Measurements from ENCODE around the gene ADAP1.

ADAP1 gene

GRCh38 chr7:985127-985416, 30.6 kb upstream of the ADAP1 start:
- Histone ChIP-seq H3K9ac (ENCODE audit: low read length) (no peak overlapping the region), H3K9me2 (replicated peaks; ENCODE audit: insufficient read depth, low read length) (no peaks in the 10 kb centered on the region), H2AFZ (ENCODE audit: low read depth, low read length, severe bottlenecking) (no peak overlapping the region), H3F3A (ENCODE audit: insufficient read depth) (no peaks in the 10 kb centered on the region), H3K9me3 (ENCODE audit: insufficient read depth, low read length) (no peaks in the 10 kb centered on the region), H3K79me2 (ENCODE audit: insufficient read depth, low read length) (no peaks in the 10 kb centered on the region), H3K4me3 (ENCODE audit: insufficient read depth, low read length, poor library complexity, severe bottlenecking) (no peak overlapping the region), H3K36me3 (ENCODE audit: low read length) (no peaks in the 10 kb centered on the region), H3K27ac (ENCODE audit: low read depth, low read length) (no peak overlapping the region), H4K20me1 (ENCODE audit: low read depth, low read length) (no peaks in the 10 kb centered on the region), H3K27me3 (ENCODE audit: low read length) (no peaks in the 10 kb centered on the region), H3K4me2 (ENCODE audit: low read depth, low read length, poor library complexity, severe bottlenecking) (no peak overlapping the region)
- no peak for TF ChIP-seq EZH2phosphoT487 (conservative IDR thresholded peaks at IDR 0.05; ENCODE audit: low read length)
- TF ChIP-seq, protein P1, sequence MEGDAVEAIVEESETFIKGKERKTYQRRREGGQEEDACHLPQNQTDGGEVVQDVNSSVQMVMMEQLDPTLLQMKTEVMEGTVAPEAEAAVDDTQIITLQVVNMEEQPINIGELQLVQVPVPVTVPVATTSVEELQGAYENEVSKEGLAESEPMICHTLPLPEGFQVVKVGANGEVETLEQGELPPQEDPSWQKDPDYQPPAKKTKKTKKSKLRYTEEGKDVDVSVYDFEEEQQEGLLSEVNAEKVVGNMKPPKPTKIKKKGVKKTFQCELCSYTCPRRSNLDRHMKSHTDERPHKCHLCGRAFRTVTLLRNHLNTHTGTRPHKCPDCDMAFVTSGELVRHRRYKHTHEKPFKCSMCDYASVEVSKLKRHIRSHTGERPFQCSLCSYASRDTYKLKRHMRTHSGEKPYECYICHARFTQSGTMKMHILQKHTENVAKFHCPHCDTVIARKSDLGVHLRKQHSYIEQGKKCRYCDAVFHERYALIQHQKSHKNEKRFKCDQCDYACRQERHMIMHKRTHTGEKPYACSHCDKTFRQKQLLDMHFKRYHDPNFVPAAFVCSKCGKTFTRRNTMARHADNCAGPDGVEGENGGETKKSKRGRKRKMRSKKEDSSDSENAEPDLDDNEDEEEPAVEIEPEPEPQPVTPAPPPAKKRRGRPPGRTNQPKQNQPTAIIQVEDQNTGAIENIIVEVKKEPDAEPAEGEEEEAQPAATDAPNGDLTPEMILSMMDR (IDR thresholded peaks at IDR 0.05; ENCODE audit: insufficient read depth, low read length, poor library complexity, severe bottlenecking), result no peak

DNA sequence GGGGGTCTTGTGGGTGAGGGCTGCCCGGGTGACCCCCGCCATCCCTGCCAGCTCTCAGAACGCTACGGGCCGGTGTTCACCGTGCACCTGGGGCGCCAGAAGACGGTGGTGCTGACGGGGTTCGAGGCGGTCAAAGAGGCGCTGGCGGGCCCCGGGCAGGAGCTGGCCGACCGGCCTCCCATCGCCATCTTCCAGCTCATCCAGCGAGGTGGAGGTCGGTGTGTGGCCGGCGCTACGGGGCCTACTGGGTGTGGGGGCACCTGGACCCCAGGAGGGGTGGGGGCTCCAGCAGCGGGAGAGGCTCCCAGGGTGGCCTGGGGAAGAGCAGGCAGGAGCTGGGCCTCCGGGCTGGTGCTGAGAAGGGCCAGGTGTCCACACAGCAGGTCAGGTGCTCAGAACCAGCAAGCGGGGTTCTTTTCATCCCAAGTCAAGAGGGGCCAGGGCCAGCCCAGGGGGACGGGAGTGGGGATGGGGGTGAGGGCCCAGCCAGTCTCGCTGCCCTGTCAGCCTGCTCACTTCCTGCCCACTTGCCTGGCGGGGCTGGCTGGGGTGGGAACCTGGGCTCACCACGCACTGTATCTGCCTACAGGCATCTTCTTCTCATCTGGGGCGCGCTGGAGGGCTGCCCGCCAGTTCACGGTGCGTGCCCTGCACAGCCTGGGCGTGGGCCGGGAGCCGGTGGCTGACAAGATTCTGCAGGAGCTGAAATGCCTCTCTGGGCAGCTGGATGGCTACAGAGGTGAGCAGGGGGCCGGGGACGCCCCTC, 30.1 kb upstream of the ADAP1 start:
- no peak overlapping the region for H3K4me2 ChIP-seq (ENCODE audit: low read depth, low read length, poor library complexity, severe bottlenecking)
- no peaks in the 10 kb centered on the region for H3K36me3 ChIP-seq (ENCODE audit: low read length)
- H2AFZ ChIP-seq (ENCODE audit: low read depth, low read length, severe bottlenecking), result no peak overlapping the region
- no peaks in the 10 kb centered on the region for H3K79me2 ChIP-seq (ENCODE audit: insufficient read depth, low read length)
- TF ChIP-seq, protein P1 (IDR thresholded peaks at IDR 0.05; ENCODE audit: insufficient read depth, low read length, poor library complexity, severe bottlenecking), result no peak
- TF ChIP-seq EZH2phosphoT487 (conservative IDR thresholded peaks at IDR 0.05; ENCODE audit: low read length), result no peak
- H3K4me3 ChIP-seq (ENCODE audit: insufficient read depth, low read length, poor library complexity, severe bottlenecking), result no peak overlapping the region
- H4K20me1 ChIP-seq (ENCODE audit: low read depth, low read length), result no peaks in the 10 kb centered on the region
- no peaks in the 10 kb centered on the region for H3K27me3 ChIP-seq (ENCODE audit: low read length)
- no peak overlapping the region for H3K27ac ChIP-seq (ENCODE audit: low read depth, low read length)
- no peaks in the 10 kb centered on the region for H3K9me2 ChIP-seq (replicated peaks; ENCODE audit: insufficient read depth, low read length)
- no peaks in the 10 kb centered on the region for H3F3A ChIP-seq (ENCODE audit: insufficient read depth)
- H3K9me3 ChIP-seq (ENCODE audit: insufficient read depth, low read length), result no peaks in the 10 kb centered on the region
- no peak overlapping the region for H3K9ac ChIP-seq (ENCODE audit: low read length)

DNA sequence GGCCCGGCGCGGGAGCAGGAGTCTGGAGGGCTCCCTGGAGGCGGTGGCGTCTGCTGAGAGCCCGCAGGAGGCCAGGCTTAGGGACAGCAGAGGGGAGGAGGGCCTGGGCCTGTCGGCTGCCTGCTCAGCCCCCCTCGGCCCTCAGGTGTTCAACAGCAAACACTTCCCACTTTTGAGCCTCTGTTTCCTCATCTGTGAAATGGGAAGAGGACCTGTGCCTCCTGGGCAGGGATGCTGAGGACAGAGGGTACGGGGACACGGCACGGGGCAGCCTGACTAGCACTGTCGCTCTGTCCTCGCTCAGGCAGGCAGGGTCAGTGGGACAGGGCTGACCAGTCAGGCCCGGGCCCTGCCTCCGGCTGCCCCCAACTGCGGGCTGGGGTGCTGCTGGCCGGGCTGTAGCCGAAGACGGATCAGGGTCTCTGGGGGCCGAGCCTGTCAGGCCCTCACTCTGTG, 29.2 kb upstream of the ADAP1 start:
- Histone ChIP-seq H3K9ac (ENCODE audit: low read length) (no peak overlapping the region), H3K27me3 (ENCODE audit: low read length) (no peaks in the 10 kb centered on the region), H3K27ac (ENCODE audit: low read depth, low read length) (no peak overlapping the region), H3K4me2 (ENCODE audit: low read depth, low read length, poor library complexity, severe bottlenecking) (no peak overlapping the region), H3K9me2 (replicated peaks; ENCODE audit: insufficient read depth, low read length) (no peaks in the 10 kb centered on the region), H3K9me3 (ENCODE audit: insufficient read depth, low read length) (no peaks in the 10 kb centered on the region), H3K4me3 (ENCODE audit: insufficient read depth, low read length, poor library complexity, severe bottlenecking) (no peak overlapping the region), H3K79me2 (ENCODE audit: insufficient read depth, low read length) (no peaks in the 10 kb centered on the region), H3K36me3 (ENCODE audit: low read length) (no peaks in the 10 kb centered on the region), H4K20me1 (ENCODE audit: low read depth, low read length) (no peaks in the 10 kb centered on the region), H3F3A (ENCODE audit: insufficient read depth) (no peaks in the 10 kb centered on the region), H2AFZ (ENCODE audit: low read depth, low read length, severe bottlenecking) (no peak overlapping the region)
- TF ChIP-seq, protein P1 (IDR thresholded peaks at IDR 0.05; ENCODE audit: insufficient read depth, low read length, poor library complexity, severe bottlenecking), result no peak
- TF ChIP-seq EZH2phosphoT487 (conservative IDR thresholded peaks at IDR 0.05; ENCODE audit: low read length), result no peak
